Heart left ventricle (tissue), 16 donors: ENCODE measurements around the gene GLA. TPM values are rescaled to one million over a fixed set of nuclear protein-coding genes. Genes with fewer than 3 reads are reported as not detected.

Source experiments
- ATAC-seq, 4 donors: fragments of 200-7000 bp; cut with Tn5 transposase; one replicate each; pipeline ENCODE4 v1.9.1; 2020 to 2022; ENCODE audit warnings: moderate library complexity in 4 of 4, mild to moderate bottlenecking in 3 of 4, moderate number of reproducible peaks in 1 of 4
- DNase-seq, 5 donors: peaks; one replicate each; pipeline ENCODE4 v3.0.0-alpha.2; 2020
- H3K27ac ChIP-seq, 12 donors: fragments of 200-600 bp; sonication (generic) in 4 of 12; one replicate each; pipeline versions ENCODE4 v1.5.0 to v1.8.0; 2016 to 2022; ENCODE audit warnings: mild to moderate bottlenecking in 2 of 12
- H3K27me3 ChIP-seq, 9 donors: fragments of 200-600 bp; sonication (generic) in 2 of 9; one replicate each; pipeline versions ENCODE4 v1.5.1 to v1.8.0; 2016 to 2022; ENCODE audit warnings: mild to moderate bottlenecking in 3 of 9
- H3K36me3 ChIP-seq, 9 donors: fragments of 200-600 bp; sonication (generic) in 2 of 9; one replicate each; pipeline versions ENCODE4 v1.5.0 to v1.8.0; 2018 to 2022; ENCODE audit warnings: mild to moderate bottlenecking in 2 of 9
- H3K4me1 ChIP-seq, 12 donors: fragments of 200-600 bp; sonication (generic) in 4 of 12; one replicate each; pipeline versions ENCODE4 v1.5.0 to v1.8.0; 2016 to 2022; ENCODE audit warnings: mild to moderate bottlenecking in 3 of 12
- H3K4me3 ChIP-seq, 12 donors: fragments of 200-600 bp; sonication (generic) in 4 of 12; one replicate each; pipeline versions ENCODE4 v1.5.0 to v1.8.0; 2017 to 2022; ENCODE audit warnings: mild to moderate bottlenecking in 9 of 12, moderate library complexity in 4 of 12
- H3K9me3 ChIP-seq, 12 donors: fragments of 200-600 bp; sonication (generic) in 4 of 12; one replicate each; pipeline versions ENCODE4 v1.5.0 to v1.8.0; 2016 to 2022; ENCODE audit warnings: mild to moderate bottlenecking in 1 of 12
- POLR2A ChIP-seq, 2 donors: fragments of 450-650 bp; IDR thresholded peaks; one replicate each; pipeline ENCODE4 v1.6.1; 2017; ENCODE audit warnings: antibody characterized with exemption in 2 of 2, mild to moderate bottlenecking in 2 of 2, moderate library complexity in 2 of 2
- WGBS, 4 donors: extraction: QIAGEN DNeasy Blood & Tissue Kit in 2 of 4; methylation state at CpG; one replicate each; pipeline versions ENCODE4 v1.1.5 to v1.1.7; 2013 to 2018; 5-methylcytosine and 5-hydroxymethylcytosine counted together
- intact Hi-C, 10 donors: fragments of 100-400 bp; cut with DNase I; formaldehyde crosslinking; loops; one replicate each; pipeline versions ENCODE4 v1.11.1 to v1.14.2; 2022
- polyA plus RNA-seq, 2 donors: library from polyadenylated mRNA; stranded (reverse); fragments of 200-250 nt; gene quantifications; one replicate each; pipeline ENCODE4 v1.2.3, GENCODE V29; 2013
- total RNA-seq, 9 donors: library from RNA; depleted of rRNA in 2 of 9; stranded (reverse); fragments of >200 nt in 2 of 9; fragmentation: NEBNext Ultra II Directional in 3 of 9; extraction: Animal tissue kit (Norgen Biotek cat#: 25700) in 3 of 9; gene quantifications; one replicate each; pipeline versions ENCODE4 v1.1.0 to v1.2.4, GENCODE V29; 2016 to 2023
- TF ChIP-seq, protein P1 (sequence below), 12 donors: fragments of 200-600 bp; sonication (generic) in 4 of 12; IDR thresholded peaks; one replicate each; pipeline versions ENCODE4 v1.5.0 to v1.8.0; 2018 to 2022; ENCODE audit warnings: antibody characterized with exemption in 12 of 12, mild to moderate bottlenecking in 5 of 12
- donor health status: ischemic (EF 13 %, LVEDD 7.1; RV severe dilation, severe dysfunction).
- donor health status: healthy with polysubstance abuse.
- donor health status: DM: no; HTN: yes; CAD: no.
- donor health status: DM: no; HTN: no; CAD: no.
- donor health status: ischemic (EF 25% LVEDD 6.9; RV normal size, moderate dysfunction).
- donor health status: ischemic (EF 25% LVEDD 5.7; RV mildly dilated, moderate dysfunction).
- donor health status: healthy.
- donor health status: DM: yes; HTN: yes; CAD: no.
- donor health status: ischemic (EF 35%, LVEDD 5.7; RV mildly dilated, moderate dysfunction).
- donor health status: nonischemic (EF 11% LVEDD 7.7; RV severe dilation, severe dysfunction).
- donor health status: DM: yes; HTN: yes; CAD: no.
- donor health status: PGD.
- donor health status: ischemic (EF 29% LVEDD 5.4; RV normal size, mild dysfunction).
- donor health status: nonischemic (EF 23%, LVEDD 6.1; RV moderate dilation, normal function).

The GLA gene
- total and polyA plus RNA-seq, 11 donors, result 5.2 to 27.5 (median 12.3) TPM

DNA sequence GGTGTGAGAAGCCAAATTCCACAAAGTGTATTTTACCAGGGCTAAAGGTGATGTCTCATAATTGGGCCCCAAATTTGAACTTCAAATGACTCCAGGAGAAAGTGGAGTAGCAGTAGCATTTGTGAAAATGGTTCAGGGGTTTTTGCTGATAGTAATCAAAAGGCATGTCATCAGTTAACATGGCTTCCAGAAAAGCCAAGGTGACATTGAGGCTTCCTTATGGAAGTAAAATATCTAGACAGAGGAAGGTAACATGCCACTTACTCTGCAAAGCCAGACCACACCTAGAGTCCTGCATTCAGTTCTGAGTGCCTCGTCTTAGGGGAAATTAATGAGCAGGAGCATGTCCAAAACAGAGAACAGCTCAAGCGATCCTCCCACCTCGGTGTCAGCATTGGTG is 19.1 kb downstream of the GLA start:
- intact Hi-C loops, result no loop called here
- Histone ChIP-seq H3K36me3 (peaks cover 0 to 18% (median 11%) of the 10 kb centered on the region in 9 donors), H3K9me3 (no peaks in the 10 kb centered on the region), H3K27me3 (no peaks in the 10 kb centered on the region), H3K4me3 (no peak overlapping the region), H3K4me1 (peaks cover 0 to 11% (median 0%) of the 10 kb centered on the region in 12 donors), H3K27ac (no peak overlapping the region)
- TF ChIP-seq, protein P1, sequence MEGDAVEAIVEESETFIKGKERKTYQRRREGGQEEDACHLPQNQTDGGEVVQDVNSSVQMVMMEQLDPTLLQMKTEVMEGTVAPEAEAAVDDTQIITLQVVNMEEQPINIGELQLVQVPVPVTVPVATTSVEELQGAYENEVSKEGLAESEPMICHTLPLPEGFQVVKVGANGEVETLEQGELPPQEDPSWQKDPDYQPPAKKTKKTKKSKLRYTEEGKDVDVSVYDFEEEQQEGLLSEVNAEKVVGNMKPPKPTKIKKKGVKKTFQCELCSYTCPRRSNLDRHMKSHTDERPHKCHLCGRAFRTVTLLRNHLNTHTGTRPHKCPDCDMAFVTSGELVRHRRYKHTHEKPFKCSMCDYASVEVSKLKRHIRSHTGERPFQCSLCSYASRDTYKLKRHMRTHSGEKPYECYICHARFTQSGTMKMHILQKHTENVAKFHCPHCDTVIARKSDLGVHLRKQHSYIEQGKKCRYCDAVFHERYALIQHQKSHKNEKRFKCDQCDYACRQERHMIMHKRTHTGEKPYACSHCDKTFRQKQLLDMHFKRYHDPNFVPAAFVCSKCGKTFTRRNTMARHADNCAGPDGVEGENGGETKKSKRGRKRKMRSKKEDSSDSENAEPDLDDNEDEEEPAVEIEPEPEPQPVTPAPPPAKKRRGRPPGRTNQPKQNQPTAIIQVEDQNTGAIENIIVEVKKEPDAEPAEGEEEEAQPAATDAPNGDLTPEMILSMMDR (IDR thresholded peaks at IDR 0.05), result no peak
- no peak for TF ChIP-seq POLR2A (IDR thresholded peaks at IDR 0.05)
- ATAC-seq, result no peak
- no peak for DNase-seq
- 82 to 95% (median 89%) methylated on average over 3 of the region's 3 CpGs for WGBS, 4 donors

DNA sequence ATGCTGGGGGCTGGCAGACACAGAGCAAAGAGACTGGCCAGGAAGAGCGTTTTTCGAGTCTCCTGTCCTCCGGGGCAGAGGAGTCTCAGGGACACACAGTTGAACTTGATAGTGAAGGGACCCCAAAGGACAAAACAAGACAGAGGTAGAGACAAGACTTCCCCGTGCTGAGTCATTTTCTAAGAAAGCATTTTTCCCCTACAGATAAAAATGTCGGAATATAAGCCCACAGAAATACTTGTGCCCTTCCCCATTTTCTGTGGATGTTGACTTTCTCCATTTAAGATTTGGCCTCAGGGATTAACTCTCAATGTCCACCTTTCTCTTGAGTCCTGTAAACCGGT is 21.2 kb downstream of the GLA start:
- TF ChIP-seq POLR2A (IDR thresholded peaks at IDR 0.05), result no peak
- no peaks in the 10 kb centered on the region for H3K27me3 ChIP-seq
- ATAC-seq, result no peak
- peak overlapping the region in 1 of 12 donors; percentile 74 for H3K27ac ChIP-seq
- DNase-seq, result no peak
- WGBS, 4 donors, result 61 to 79% (median 64%) methylated on average over 6 of the region's 6 CpGs
- peaks cover 0 to under 1% (median 0%) of the 10 kb centered on the region in 12 donors for H3K4me1 ChIP-seq
- intact Hi-C loops, result no loop called here
- H3K9me3 ChIP-seq, result no peaks in the 10 kb centered on the region
- no peaks in the 10 kb centered on the region for H3K36me3 ChIP-seq
- H3K4me3 ChIP-seq, result no peak overlapping the region

GRCh38 chrX:101385795-101386541 is 21.8 kb downstream of the GLA start, which contains the start of gene BTK:
BTK (minus strand) TSS chrX:101386191; CDS start chrX:101375284, 10,907 bp downstream.
- intact Hi-C loops, result no loop called here
- peak in 1 of 4 donors; percentile 41 for ATAC-seq
- H3K36me3 ChIP-seq, result no peaks in the 10 kb centered on the region
- H3K27me3 ChIP-seq, result no peaks in the 10 kb centered on the region
- no peaks in the 10 kb centered on the region for H3K9me3 ChIP-seq
- H3K27ac ChIP-seq, result peak within 1 kb of the TSS in 1 of 12 donors; percentile 74
- WGBS, 4 donors, result 66 to 78% (median 71%) methylated on average over 9 of the region's 9 CpGs
- no peaks in the 10 kb centered on the region for H3K4me1 ChIP-seq
- TF ChIP-seq POLR2A (IDR thresholded peaks at IDR 0.05), result no peak
- TF ChIP-seq, protein P1 (IDR thresholded peaks at IDR 0.05), result no peak
- DNase-seq, result no peak
- H3K4me3 ChIP-seq, result peak within 1 kb of the TSS in 3 of 12 donors; percentile 21 to 50 (median 26)

DNA sequence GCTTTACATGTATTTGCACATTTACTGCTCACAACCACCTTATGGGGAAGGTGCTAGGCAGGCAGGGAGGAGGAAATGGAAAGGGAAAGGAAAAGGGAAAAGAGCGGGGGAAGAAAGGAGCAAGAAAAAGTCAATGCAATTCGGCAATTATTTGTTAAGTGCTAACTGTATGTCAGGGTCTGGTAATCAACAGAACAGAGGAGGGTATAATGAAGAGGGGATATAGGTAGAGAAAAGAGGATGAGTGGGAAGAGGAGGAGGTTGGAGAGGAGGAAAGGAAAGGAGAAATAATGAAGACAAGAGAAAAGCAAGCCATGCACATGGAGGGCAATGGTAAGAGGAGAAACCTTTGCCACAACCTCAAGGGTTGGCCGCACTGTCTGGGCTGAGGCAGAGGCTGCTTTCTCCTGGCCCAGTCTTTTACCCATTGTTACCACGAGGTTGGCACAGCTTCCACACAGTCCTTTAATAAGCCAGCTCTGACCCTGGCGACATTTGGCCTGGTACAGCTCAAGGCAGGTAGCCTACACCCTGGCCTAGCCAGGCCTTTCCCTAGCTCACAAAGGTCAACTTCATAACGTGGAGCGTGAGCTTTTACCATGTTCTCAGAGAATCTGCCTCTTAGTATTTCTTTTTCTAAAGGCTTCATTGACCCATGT is 22.6 kb downstream of the GLA start:
- Histone ChIP-seq H3K27me3 (no peaks in the 10 kb centered on the region), H3K27ac (peak overlapping the region in 1 of 12 donors; percentile 74), H3K4me1 (no peaks in the 10 kb centered on the region), H3K9me3 (no peaks in the 10 kb centered on the region), H3K4me3 (peak overlapping the region in 3 of 12 donors; percentile 19 to 50 (median 21)), H3K36me3 (no peaks in the 10 kb centered on the region)
- WGBS, 4 donors, result 75 to 89% (median 81%) methylated on average over 7 of the region's 7 CpGs
- no peak for TF ChIP-seq POLR2A (IDR thresholded peaks at IDR 0.05)
- TF ChIP-seq, protein P1 (IDR thresholded peaks at IDR 0.05), result no peak
- ATAC-seq, result no peak
- intact Hi-C loops, result no loop called here
- no peak for DNase-seq
